ENCODE data around the gene CRACDL.
A peak's percentile ranks its signal among the peaks of the same experiment; 100 is the strongest.
"Not testable (repeated sequence)": the region's sequence is repeated elsewhere in the genome, so short reads cannot be mapped to it uniquely, and the experiment has no call there.

Gene CRACDL

GRCh38 chr2:98772536-98772935, 163.5 kb downstream of the CRACDL start:
- DNase-seq, result no peak

GRCh38 chr2:98771721-98772524, 164.1 kb downstream of the CRACDL start:
- peak; percentile 82 for DNase-seq

GRCh38 chr2:98771264-98771663, 164.8 kb downstream of the CRACDL start:
- DNase-seq, result no peak

GRCh38 chr2:98769784-98770183, 166.2 kb downstream of the CRACDL start:
- DNase-seq, result peak; percentile 48

- DNase-seq, result no peak
Measured at GRCh38 chr2:98769114-98769476, 166.9 kb downstream of the CRACDL start.

- DNase-seq, result peak; percentile 38
Measured at GRCh38 chr2:98768384-98769113, 167.5 kb downstream of the CRACDL start.

- no peak for DNase-seq
Measured at GRCh38 chr2:98764499-98764898, 171.5 kb downstream of the CRACDL start.

- no peak for DNase-seq
Measured at GRCh38 chr2:98763209-98763951, 172.6 kb downstream of the CRACDL start.

GRCh38 chr2:98761909-98762308, 174.1 kb downstream of the CRACDL start:
- DNase-seq, result no peak

- DNase-seq, result peak; percentile 49
Measured at GRCh38 chr2:98761267-98761781, 174.7 kb downstream of the CRACDL start.

GRCh38 chr2:98759827-98760625, 176.0 kb downstream of the CRACDL start:
- no peak for DNase-seq

GRCh38 chr2:98759338-98759737, 176.7 kb downstream of the CRACDL start:
- peak; percentile 50 for DNase-seq

- peak; percentile 77 for DNase-seq
Measured at GRCh38 chr2:98757904-98758421, 178.1 kb downstream of the CRACDL start.

- DNase-seq, result no peak
Measured at GRCh38 chr2:98753801-98754200, 182.2 kb downstream of the CRACDL start.

- DNase-seq, result not testable (repeated sequence)
Measured at GRCh38 chr2:98752711-98753110, 183.3 kb downstream of the CRACDL start.

- DNase-seq, result no peak
Measured at GRCh38 chr2:98751748-98752147, 184.3 kb downstream of the CRACDL start.

- DNase-seq, result no peak
Measured at GRCh38 chr2:98750593-98751282, 185.3 kb downstream of the CRACDL start.

- no peak for DNase-seq
Measured at GRCh38 chr2:98749066-98749450, 187.0 kb downstream of the CRACDL start.

- DNase-seq, result no peak
Measured at GRCh38 chr2:98748292-98749065, 187.5 kb downstream of the CRACDL start.

- DNase-seq, result no peak
Measured at GRCh38 chr2:98747888-98748287, 188.1 kb downstream of the CRACDL start.

GRCh38 chr2:98746426-98746825, 189.6 kb downstream of the CRACDL start:
- DNase-seq, result no peak

All from CD4-positive, alpha-beta T cell treated with Interleukin-17A for 1 hour (primary cell).